HepG2 (cell line): ENCODE data around the gene SPINT4.
"Not testable (repeated sequence)": the region's sequence is repeated elsewhere in the genome, so short reads cannot be mapped to it uniquely, and the experiment has no call there.

ENCODE experiments used
- CBX5 ChIP-seq: sonication (generic); formaldehyde crosslinking; IDR thresholded peaks from 2 replicates; pipeline ENCODE4 v1.4.0; 2020; ENCODE audit warnings: missing genetic modification reagents, borderline replicate concordance
- KLF12 ChIP-seq: sonication (generic); formaldehyde crosslinking; IDR thresholded peaks from 2 replicates; pipeline ENCODE4 v1.4.0; 2020; ENCODE audit warnings: missing genetic modification reagents, borderline replicate concordance
- TMF1 ChIP-seq: sonication (generic); formaldehyde crosslinking; IDR thresholded peaks from 2 replicates; pipeline ENCODE4 v1.8.1; 2022; ENCODE audit warnings: low read depth, missing genetic modification reagents
- ZBTB42 ChIP-seq: sonication (generic); formaldehyde crosslinking; IDR thresholded peaks from 2 replicates; pipeline ENCODE4 v1.5.0; 2020; ENCODE audit warnings: mild to moderate bottlenecking, missing genetic modification reagents
- ZNF143 ChIP-seq: sonication (generic); formaldehyde crosslinking; IDR thresholded peaks from 2 replicates; pipeline ENCODE4 v1.4.0; 2020; ENCODE audit warnings: missing genetic modification reagents
- ZNF280D ChIP-seq: sonication (generic); formaldehyde crosslinking; IDR thresholded peaks from 2 replicates; pipeline ENCODE4 v1.5.1; 2020; ENCODE audit warnings: mild to moderate bottlenecking, missing genetic modification reagents
- ZNF292 ChIP-seq: sonication (generic); formaldehyde crosslinking; IDR thresholded peaks from 2 replicates; pipeline ENCODE4 v1.8.1; 2022; ENCODE audit warnings: mild to moderate bottlenecking, low read depth, missing genetic modification reagents, borderline replicate concordance
- ZNF788 ChIP-seq: sonication (generic); formaldehyde crosslinking; IDR thresholded peaks from 2 replicates; pipeline ENCODE4 v1.5.0; 2020; ENCODE audit warnings: mild to moderate bottlenecking, missing genetic modification reagents, borderline replicate concordance
- ZNF792 ChIP-seq: IDR thresholded peaks from 2 replicates; pipeline ENCODE4 v1.6.1; 2016

DNA sequence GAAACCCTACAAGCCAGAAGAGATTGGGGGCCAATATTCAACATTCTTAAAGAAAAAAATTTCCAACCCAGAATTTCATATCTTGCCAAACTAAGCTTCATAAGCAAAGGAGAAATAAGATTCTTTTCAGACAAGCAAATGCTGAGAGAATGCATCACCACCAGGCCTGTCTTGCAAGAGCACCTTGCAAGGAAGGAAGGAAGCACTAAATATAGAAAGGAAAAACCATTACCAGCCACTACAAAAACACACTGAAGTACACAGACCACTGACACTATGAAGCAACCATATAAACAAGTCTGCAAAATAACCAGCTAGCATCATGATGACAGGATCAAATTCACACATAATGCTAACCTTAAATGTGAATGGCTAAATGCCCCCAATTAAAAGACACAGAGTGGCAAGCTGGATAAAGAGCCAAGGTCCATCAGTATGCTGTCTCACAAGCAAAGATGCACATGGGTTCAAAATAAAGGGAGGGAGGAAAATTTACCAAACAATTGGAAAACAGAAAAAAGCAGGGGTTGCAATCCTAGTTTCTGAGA lies 5.9 kb upstream of the SPINT4 start:
- TF ChIP-seq TMF1 (CRISPR knock-in tag); ZNF292 (CRISPR knock-in tag); ZNF788; ZNF280D (CRISPR knock-in tag); ZNF792; ZNF143 (CRISPR knock-in tag); CBX5 (CRISPR knock-in tag); KLF12 (CRISPR knock-in tag); ZBTB42: not testable (repeated sequence)
